LNCAP (cell line): ENCODE measurements around the gene MAGI3.

Experiments
- TF ChIP-seq, protein P1 (sequence below): fragments of 450-650 bp; IDR thresholded peaks from 2 replicates; pipeline ENCODE4 v1.5.1; 2017; ENCODE audit warnings: mild to moderate bottlenecking

Gene MAGI3

DNA sequence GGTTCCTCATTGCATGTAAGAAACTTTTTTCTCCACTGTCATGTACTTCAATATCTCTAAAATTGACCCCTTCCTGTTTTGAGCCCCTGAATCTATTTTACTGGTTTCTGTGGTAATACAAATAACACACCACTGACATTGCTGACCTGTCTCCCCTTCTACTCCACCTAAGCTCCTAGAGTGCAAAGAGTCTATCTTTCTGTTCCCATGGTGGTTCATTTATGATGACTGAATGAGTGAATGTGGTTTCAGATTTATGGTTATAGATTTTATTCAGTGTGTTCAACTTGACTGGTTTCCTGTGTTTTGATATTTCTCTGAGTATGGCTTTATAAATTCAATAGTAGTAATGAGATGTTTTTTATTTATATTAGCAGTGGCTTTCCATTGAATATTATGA, 127.7 kb downstream of the MAGI3 start:
- TF ChIP-seq, protein P1, sequence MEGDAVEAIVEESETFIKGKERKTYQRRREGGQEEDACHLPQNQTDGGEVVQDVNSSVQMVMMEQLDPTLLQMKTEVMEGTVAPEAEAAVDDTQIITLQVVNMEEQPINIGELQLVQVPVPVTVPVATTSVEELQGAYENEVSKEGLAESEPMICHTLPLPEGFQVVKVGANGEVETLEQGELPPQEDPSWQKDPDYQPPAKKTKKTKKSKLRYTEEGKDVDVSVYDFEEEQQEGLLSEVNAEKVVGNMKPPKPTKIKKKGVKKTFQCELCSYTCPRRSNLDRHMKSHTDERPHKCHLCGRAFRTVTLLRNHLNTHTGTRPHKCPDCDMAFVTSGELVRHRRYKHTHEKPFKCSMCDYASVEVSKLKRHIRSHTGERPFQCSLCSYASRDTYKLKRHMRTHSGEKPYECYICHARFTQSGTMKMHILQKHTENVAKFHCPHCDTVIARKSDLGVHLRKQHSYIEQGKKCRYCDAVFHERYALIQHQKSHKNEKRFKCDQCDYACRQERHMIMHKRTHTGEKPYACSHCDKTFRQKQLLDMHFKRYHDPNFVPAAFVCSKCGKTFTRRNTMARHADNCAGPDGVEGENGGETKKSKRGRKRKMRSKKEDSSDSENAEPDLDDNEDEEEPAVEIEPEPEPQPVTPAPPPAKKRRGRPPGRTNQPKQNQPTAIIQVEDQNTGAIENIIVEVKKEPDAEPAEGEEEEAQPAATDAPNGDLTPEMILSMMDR, result no peak

GRCh38 chr1:113519556-113519955, 129.2 kb downstream of the MAGI3 start:
- TF ChIP-seq, protein P1, result no peak

DNA sequence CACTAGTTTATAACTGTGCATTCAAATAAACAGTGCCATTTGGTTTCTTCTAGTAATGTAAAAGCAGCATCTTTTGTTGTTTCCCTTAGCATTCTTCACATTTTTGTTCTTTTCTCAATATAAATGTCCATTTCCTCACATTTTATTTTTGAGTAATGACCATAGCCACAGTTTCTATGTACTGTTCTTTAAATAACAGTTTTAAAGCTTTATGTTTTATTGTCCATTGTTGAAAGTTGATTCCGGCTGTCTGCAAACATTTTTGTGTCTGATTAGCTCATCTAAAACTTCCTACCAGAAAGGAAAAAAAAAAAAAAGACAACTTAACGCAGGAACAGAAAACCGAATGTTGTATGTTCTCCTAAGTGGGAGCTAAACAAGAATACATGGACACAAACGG, 139.7 kb downstream of the MAGI3 start:
- TF ChIP-seq, protein P1, result no peak

- TF ChIP-seq, protein P1, result no peak
Observed at GRCh38 chr1:113531321-113531720, 141.0 kb downstream of the MAGI3 start.

GRCh38 chr1:113533061-113533460, 142.7 kb downstream of the MAGI3 start:
- TF ChIP-seq, protein P1, result no peak

- TF ChIP-seq, protein P1, result no peak
Observed at GRCh38 chr1:113534130-113534817, 144.0 kb downstream of the MAGI3 start.

- TF ChIP-seq, protein P1, result no peak
Observed at GRCh38 chr1:113534875-113535274, 144.6 kb downstream of the MAGI3 start.
